GM23338 (cell line): ENCODE results near the gene LRRC4. TPM values are rescaled to one million over a fixed set of nuclear protein-coding genes. Genes with fewer than 3 reads are reported as not detected.

Experiments used
- ATAC-seq: fragments of 200-7000 bp; cut with Tn5 transposase; 3 replicates; pipeline ENCODE4 v1.9.1; 2020
- DNase-seq: peaks from one replicate; pipeline ENCODE4 v3.0.0-alpha.2; 2015; ENCODE audit warnings: low spot score
- H2AFZ ChIP-seq: fragments of 200-600 bp; sonication (generic); 2 replicates; pipeline ENCODE4 v1.8.0; 2016; ENCODE audit warnings: antibody characterized with exemption, mild to moderate bottlenecking, moderate library complexity
- H3F3A ChIP-seq: fragments of 200-600 bp; sonication (generic); replicated peaks from 2 replicates; pipeline ENCODE4 v1.8.0; 2017; ENCODE audit warnings: antibody characterized with exemption, mixed run types, low read depth
- H3K27ac ChIP-seq: fragments of 200-600 bp; sonication (generic); 2 replicates; pipeline ENCODE4 v1.6.1; 2016; ENCODE audit warnings: low read depth
- H3K27me3 ChIP-seq: fragments of 200-600 bp; sonication (generic); 2 replicates; pipeline ENCODE4 v1.8.0; 2016; ENCODE audit warnings: mild to moderate bottlenecking, mixed run types, moderate library complexity; ENCODE audit not compliant: insufficient read depth
- H3K36me3 ChIP-seq: fragments of 200-600 bp; sonication (generic); 2 replicates; pipeline ENCODE4 v1.8.0; 2016; ENCODE audit warnings: mild to moderate bottlenecking; ENCODE audit not compliant: insufficient read depth
- H3K4me1 ChIP-seq: fragments of 200-600 bp; sonication (generic); 2 replicates; pipeline ENCODE4 v1.8.0; 2016; ENCODE audit warnings: mild to moderate bottlenecking, moderate library complexity; ENCODE audit not compliant: insufficient read depth
- H3K4me2 ChIP-seq: fragments of 200-600 bp; sonication (generic); 2 replicates; pipeline ENCODE4 v1.7.1; 2017; ENCODE audit warnings: mixed run types
- H3K4me3 ChIP-seq: fragments of 200-600 bp; sonication (generic); 2 replicates; pipeline ENCODE4 v1.6.1; 2016; ENCODE audit warnings: mixed run types
- H3K79me2 ChIP-seq: fragments of 200-600 bp; sonication (generic); replicated peaks from 2 replicates; pipeline ENCODE4 v1.8.0; 2017; ENCODE audit warnings: mild to moderate bottlenecking; ENCODE audit not compliant: insufficient read depth
- H3K9me2 ChIP-seq: fragments of 200-600 bp; sonication (generic); 2 replicates; pipeline ENCODE4 v1.8.0; 2017; ENCODE audit not compliant: insufficient read depth
- H4K20me1 ChIP-seq: fragments of 200-600 bp; sonication (generic); replicated peaks from 2 replicates; pipeline ENCODE4 v1.8.0; 2017; ENCODE audit warnings: mild to moderate bottlenecking; ENCODE audit not compliant: insufficient read depth
- H3K27ac Mint-ChIP-seq: 2 replicates; pipeline ENCODE4 v1.8.0; 2020; ENCODE audit warnings: inconsistent platforms, mild to moderate bottlenecking, moderate library complexity, mixed read lengths
- H3K27me3 Mint-ChIP-seq: 3 replicates; pipeline ENCODE4 v1.8.0; 2022; ENCODE audit warnings: low read depth, mild to moderate bottlenecking, moderate library complexity, mixed read lengths, inconsistent platforms; ENCODE audit not compliant: insufficient read depth, poor library complexity
- H3K36me3 Mint-ChIP-seq: 3 replicates; pipeline ENCODE4 v1.8.0; 2021; ENCODE audit warnings: low read depth, mild to moderate bottlenecking, inconsistent platforms, moderate library complexity, mixed read lengths
- H3K4me1 Mint-ChIP-seq: 3 replicates; pipeline ENCODE4 v1.8.0; 2020; ENCODE audit warnings: mild to moderate bottlenecking, inconsistent platforms, mixed read lengths
- H3K4me3 Mint-ChIP-seq: 3 replicates; pipeline ENCODE4 v1.8.0; 2021; ENCODE audit warnings: moderate library complexity, mild to moderate bottlenecking, inconsistent platforms, mixed read lengths
- H3K9me3 Mint-ChIP-seq: 3 replicates; pipeline ENCODE4 v1.8.0; 2020; ENCODE audit warnings: moderate library complexity, mild to moderate bottlenecking, inconsistent platforms, mixed read lengths
- CREB1 ChIP-seq: fragments of 250-450 bp; sonication (Bioruptor Pico); IDR thresholded peaks from 2 replicates; pipeline ENCODE4 v1.5.0; 2020; ENCODE audit warnings: low read depth, mild to moderate bottlenecking, moderate library complexity
- ETS1 ChIP-seq: IDR thresholded peaks from 2 replicates; pipeline ENCODE4 v1.6.1; 2016; ENCODE audit warnings: antibody characterized with exemption
- EZH2 ChIP-seq: fragments of 200-600 bp; sonication (generic); IDR thresholded peaks from one replicate; pipeline ENCODE4 v1.8.0; 2017; ENCODE audit warnings: antibody characterized with exemption, mild to moderate bottlenecking, low read depth; ENCODE audit not compliant: unreplicated experiment
- EZH2phosphoT487 ChIP-seq: fragments of 200-600 bp; sonication (generic); IDR thresholded peaks from one replicate; pipeline ENCODE4 v1.8.1; 2018; ENCODE audit warnings: antibody characterized with exemption; ENCODE audit not compliant: unreplicated experiment
- JUNB ChIP-seq: IDR thresholded peaks from one replicate; pipeline ENCODE4 v1.6.1; 2016; ENCODE audit warnings: antibody characterized with exemption; ENCODE audit not compliant: unreplicated experiment
- NANOG ChIP-seq: IDR thresholded peaks from 2 replicates; pipeline ENCODE4 v1.6.1; 2016; ENCODE audit warnings: antibody characterized with exemption, borderline replicate concordance
- POLR2AphosphoS5 ChIP-seq: IDR thresholded peaks from 2 replicates; pipeline ENCODE4 v1.6.1; 2016; ENCODE audit warnings: antibody characterized with exemption, low read depth
- REST ChIP-seq: IDR thresholded peaks from one replicate; pipeline ENCODE4 v1.6.1; 2018; ENCODE audit warnings: antibody characterized with exemption; ENCODE audit not compliant: unreplicated experiment
- ZNF462 ChIP-seq: fragments of 250-450 bp; sonication (Bioruptor Pico); IDR thresholded peaks from 2 replicates; pipeline ENCODE4 v1.5.0; 2020; ENCODE audit warnings: mild to moderate bottlenecking, moderate library complexity
- polyA plus RNA-seq: library from polyadenylated mRNA; unstranded; fragments of >200 nt; fragmentation: Nextera tagmentation; extraction: Ambion mirVana; gene quantifications from 2 replicates; pipeline ENCODE4 v1.2.1, GENCODE V29; 2016
- total RNA-seq: library from RNA; depleted of rRNA; stranded (reverse); fragments of >200 nt; shearing (Covaris generic); gene quantifications from 2 replicates; pipeline ENCODE4 v1.2.3, GENCODE V29; 2014

Gene LRRC4
- total and polyA plus RNA-seq, 2 experiments from 2014 or later: 1.9 to 5.2 TPM

- Histone ChIP-seq H3K79me2 (peaks cover 30% of the 10 kb centered on the region), H3K36me3 (peaks cover 8% of the 10 kb centered on the region; the same call in 1 of the 2 replicates), H3K27ac (peak overlapping the region; percentile 11), H2AFZ (no peak overlapping the region), H3K27me3 (no peaks in the 10 kb centered on the region), H3K4me3 (no peak overlapping the region), H3K4me2 (0 out of 2 replicates have a peak overlapping the region, but pooled peaks have one; percentile 31), H3K9me2 (no peaks in the 10 kb centered on the region), H4K20me1 (peaks cover 18% of the 10 kb centered on the region; the same call in 1 of the 2 replicates), H3K4me1 (peaks cover 31% of the 10 kb centered on the region), H3F3A (0 out of 2 replicates have a peak, but pooled peaks cover 3% of the 10 kb centered on the region)
- peak; percentile 38 for DNase-seq
- Mint-ChIP-seq H3K27ac (peak overlapping the region; percentile 66; the same call in 1 of the 2 replicates), H3K27me3 (peaks cover 3% of the 10 kb centered on the region), H3K36me3 (peaks cover 4% of the 10 kb centered on the region; the same call in 1 of the 3 replicates), H3K9me3 (no peaks in the 10 kb centered on the region), H3K4me1 (peaks cover 36% of the 10 kb centered on the region), H3K4me3 (no peak overlapping the region)
- ATAC-seq: peak; percentile 87
- TF ChIP-seq JUNB (no peak), EZH2phosphoT487 (no peak), ZNF462 (no peak), CREB1 (CRISPR knock-in tag) (no peak), NANOG (no peak), ETS1 (no peak), EZH2 (no peak), REST (no peak), POLR2AphosphoS5 (no peak)
These were observed 44.4 kb downstream of the LRRC4 start for GRCh38 chr7:127986581-127987521.
